Superior temporal gyrus (tissue), 1 donor: ENCODE results near the gene JMJD8.
"Not testable (repeated sequence)": the region's sequence is repeated elsewhere in the genome, so short reads cannot be mapped to it uniquely, and the experiment has no call there.

Experiments
- DNase-seq: peaks from one replicate; pipeline ENCODE4 v3.0.0-alpha.2; 2016; ENCODE audit errors: extremely low spot score

JMJD8 gene

GRCh38 chr16:722835-723633 is 38.9 kb upstream of the JMJD8 start:
- no peak for DNase-seq

- no peak for DNase-seq
These were observed 37.8 kb upstream of the JMJD8 start for GRCh38 chr16:721765-722540.

- DNase-seq = peak; percentile 76
These were observed 37.0 kb upstream of the JMJD8 start, which contains the start of gene ANTKMT for GRCh38 chr16:720990-721764. Gene ANTKMT (plus strand): TSS chr16:721146. CDS start chr16:721275, 129 bp downstream.

- peak; percentile 60 for DNase-seq
These were observed 36.4 kb upstream of the JMJD8 start for GRCh38 chr16:720447-720989.

- no peak for DNase-seq
These were observed 35.8 kb upstream of the JMJD8 start for GRCh38 chr16:719815-720446.

- DNase-seq = no peak
These were observed 34.8 kb upstream of the JMJD8 start for GRCh38 chr16:718922-719321.

- no peak for DNase-seq
These were observed 34.3 kb upstream of the JMJD8 start for GRCh38 chr16:718389-718788.

GRCh38 chr16:717450-718245 is 33.5 kb upstream of the JMJD8 start:
- no peak for DNase-seq

GRCh38 chr16:716768-717325 is 32.7 kb upstream of the JMJD8 start:
- no peak for DNase-seq

- peak; percentile 90 for DNase-seq
These were observed 32.0 kb upstream of the JMJD8 start for GRCh38 chr16:716200-716568.

GRCh38 chr16:715477-716199 is 31.5 kb upstream of the JMJD8 start:
- no peak for DNase-seq

GRCh38 chr16:714558-715476 is 30.7 kb upstream of the JMJD8 start, which contains the start of gene METRN:
Gene METRN (plus strand): TSS chr16:715118. CDS start chr16:715290, 172 bp downstream.
- DNase-seq = peak; percentile 87

- DNase-seq = no peak
These were observed 29.9 kb upstream of the JMJD8 start for GRCh38 chr16:714079-714478.

GRCh38 chr16:712740-713250 is 28.7 kb upstream of the JMJD8 start:
- not testable (repeated sequence) for DNase-seq

- peak; percentile 79 for DNase-seq
These were observed 27.6 kb upstream of the JMJD8 start for GRCh38 chr16:711548-712320.

GRCh38 chr16:711084-711483 is 26.9 kb upstream of the JMJD8 start:
- DNase-seq = no peak

- DNase-seq = no peak
These were observed 26.5 kb upstream of the JMJD8 start for GRCh38 chr16:710500-711075.
